SK-N-MC (cell line): ENCODE measurements around the gene ZMYND19.

Experiments used
- EZH2 ChIP-seq: fragments of 200-600 bp; sonication (generic); IDR thresholded peaks from one replicate; pipeline ENCODE4 v1.6.1; 2017; ENCODE audit warnings: antibody characterized with exemption
- POLR2AphosphoS5 ChIP-seq: IDR thresholded peaks from 2 replicates; pipeline ENCODE4 v1.6.1; 2012; ENCODE audit warnings: mild to moderate bottlenecking, low read depth, low read length, borderline replicate concordance

DNA sequence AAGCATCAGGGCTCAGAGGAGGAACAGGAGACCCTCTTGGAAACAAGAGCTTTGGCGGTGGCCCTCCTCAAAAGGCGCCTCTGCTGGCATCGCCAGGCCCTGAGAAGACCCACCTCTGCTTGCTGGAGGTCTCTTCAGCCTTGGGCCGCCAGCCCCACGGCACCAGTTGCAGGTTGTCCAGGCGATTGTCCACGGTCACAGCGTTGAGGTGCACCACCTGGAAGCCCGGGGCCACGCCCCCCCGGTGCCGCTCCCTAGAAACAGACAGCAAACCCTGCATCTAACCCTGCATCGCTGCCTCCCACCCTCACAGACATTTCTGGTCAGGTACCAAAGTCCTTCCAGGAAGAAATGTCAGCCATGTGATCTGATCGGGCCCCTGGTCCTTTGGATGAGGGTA, 3.5 kb downstream of the ZMYND19 start:
- TF ChIP-seq POLR2AphosphoS5 (no peak), EZH2 (no peak)
